Endothelial cell of umbilical vein (primary cell): ENCODE data around the gene SLC9A1. TPM values are rescaled to one million over a fixed set of nuclear protein-coding genes. Genes with fewer than 3 reads are reported as not detected.

ENCODE experiments used
- BruUV-seq: library from RNA; stranded (reverse); fragments of 400-500 nt; replicated peaks from 2 replicates; lab custom pipeline; 2021; lab: Mats Ljungman, UMichigan
- CTCF ChIA-PET: fragments of 300-600, 350-600 bp; sonication (Branson Sonifier 250); formaldehyde crosslinking; loops from one replicate; lab custom pipeline; 2021; ENCODE audit warnings: antibody characterized with exemption, inconsistent platforms; lab: Charles Lee
- POLR2A ChIA-PET: fragments of 300-600, 350-600 bp; sonication (Branson Sonifier 250); formaldehyde crosslinking; loops from one replicate; lab custom pipeline; 2021; ENCODE audit warnings: antibody characterized with exemption, inconsistent platforms; lab: Charles Lee
- DNase-seq: peaks from one replicate; pipeline ENCODE4 v3.0.0-alpha.2; 2011; ENCODE audit warnings: low read depth, low spot score
- FAIRE-seq: peaks from 2 replicates; lab custom pipeline; 2011; peaks lifted over from hg19 to GRCh38; lab: Jason Lieb, UNC
- H2AFZ ChIP-seq: 2 replicates; pipeline ENCODE4 v1.6.0; 2012; ENCODE audit warnings: low read depth, low read length, control low read depth, inconsistent platforms
- H3K27ac ChIP-seq: 2 replicates; pipeline ENCODE4 v1.5.1; 2011; ENCODE audit warnings: low read depth, mild to moderate bottlenecking, control low read depth, low read length, moderate library complexity; ENCODE audit not compliant: insufficient read depth
- H3K27me3 ChIP-seq, 2 experiments: 2 replicates each; pipeline versions ENCODE4 v1.6.0 to v1.6.1; 2011; ENCODE audit warnings: low read length in 2 of 2, mixed read lengths in 1 of 2; ENCODE audit not compliant: control insufficient read depth in 2 of 2, insufficient read depth in 2 of 2
- H3K36me3 ChIP-seq, 2 experiments: 2 replicates in 1 of 2; 3 replicates in 1 of 2; pipeline ENCODE4 v1.5.1; 2011; ENCODE audit warnings: low read length in 2 of 2, mild to moderate bottlenecking in 1 of 2, moderate library complexity in 1 of 2; ENCODE audit not compliant: control insufficient read depth in 2 of 2, insufficient read depth in 2 of 2; ENCODE audit errors: extremely low read depth in 1 of 2
- H3K4me1 ChIP-seq: 3 replicates; pipeline ENCODE4 v1.5.1; 2011; ENCODE audit warnings: mild to moderate bottlenecking, low read length; ENCODE audit not compliant: control insufficient read depth, insufficient read depth; ENCODE audit errors: extremely low read depth
- H3K4me2 ChIP-seq: 2 replicates; pipeline ENCODE4 v1.6.1; 2011; ENCODE audit warnings: low read length, control low read depth, mixed read lengths; ENCODE audit not compliant: insufficient read depth
- H3K4me3 ChIP-seq, 3 experiments: fragments of 200-600 bp in 1 of 3; sonication (generic), shearing (Covaris generic) in 1 of 3; replicated peaks in 1 of 3; 2 replicates each; pipeline ENCODE4 v1.5.1; 2011 to 2016; ENCODE audit warnings: control low read depth in 3 of 3, low read length in 3 of 3, mild to moderate bottlenecking in 2 of 3, inconsistent platforms in 1 of 3, low read depth in 1 of 3, moderate library complexity in 1 of 3; ENCODE audit not compliant: insufficient read depth in 1 of 3
- H3K79me2 ChIP-seq: 2 replicates; pipeline ENCODE4 v1.6.0; 2012; ENCODE audit warnings: low read length, inconsistent platforms; ENCODE audit not compliant: control insufficient read depth, insufficient read depth
- H3K9ac ChIP-seq: replicated peaks from 2 replicates; pipeline ENCODE3; 2011; ENCODE audit warnings: low read length, control low read depth; ENCODE audit not compliant: insufficient read depth; ENCODE audit errors: extremely low read depth
- H3K9me1 ChIP-seq: replicated peaks from 3 replicates; pipeline ENCODE4 v1.6.0; 2011; ENCODE audit warnings: mild to moderate bottlenecking, low read length; ENCODE audit not compliant: control insufficient read depth, insufficient read depth; ENCODE audit errors: extremely low read depth
- H3K9me3 ChIP-seq: replicated peaks from 2 replicates; pipeline ENCODE4 v1.5.1; 2012; ENCODE audit warnings: low read length, inconsistent platforms; ENCODE audit not compliant: control insufficient read depth, insufficient read depth
- H4K20me1 ChIP-seq: replicated peaks from 2 replicates; pipeline ENCODE3; 2011; ENCODE audit warnings: mild to moderate bottlenecking, low read length; ENCODE audit not compliant: control insufficient read depth, insufficient read depth; ENCODE audit errors: extremely low read depth
- EZH2 ChIP-seq: IDR thresholded peaks from 2 replicates; pipeline ENCODE4 v1.6.1; 2012; ENCODE audit warnings: borderline replicate concordance, low read depth, mild to moderate bottlenecking, moderate library complexity, low read length, inconsistent platforms; ENCODE audit not compliant: severe bottlenecking
- FOS ChIP-seq: IDR thresholded peaks from 2 replicates; pipeline ENCODE4 v1.6.1; 2011; ENCODE audit warnings: mild to moderate bottlenecking, low read length, moderate library complexity, borderline replicate concordance; ENCODE audit not compliant: insufficient read depth
- GATA2 ChIP-seq: IDR thresholded peaks from 2 replicates; pipeline ENCODE4 v1.7.0; 2011; ENCODE audit warnings: low read depth, mild to moderate bottlenecking, moderate library complexity, mixed read lengths, low read length; ENCODE audit not compliant: insufficient read length, insufficient read depth
- JUN ChIP-seq: IDR thresholded peaks from 2 replicates; pipeline ENCODE4 v1.6.1; 2011; ENCODE audit warnings: borderline replicate concordance, low read depth; ENCODE audit not compliant: insufficient read length, insufficient read depth
- MYC ChIP-seq: IDR thresholded peaks from one replicate; pipeline ENCODE4 v1.6.1; 2011; ENCODE audit warnings: mild to moderate bottlenecking, low read depth, low read length
- POLR2A ChIP-seq: IDR thresholded peaks from 2 replicates; pipeline ENCODE4 v1.6.1; 2012; ENCODE audit warnings: low read depth, mild to moderate bottlenecking, control low read depth, low read length
- POLR2AphosphoS5 ChIP-seq: IDR thresholded peaks from 2 replicates; pipeline ENCODE4 v1.6.1; 2012; ENCODE audit warnings: low read depth, mild to moderate bottlenecking, control low read depth, low read length, moderate library complexity; ENCODE audit not compliant: insufficient read depth
- dilution Hi-C: fragments of 300-500 bp; cut with MboI; formaldehyde crosslinking; loops from one replicate; pipeline ENCODE4 v1.15.0; 2019; ENCODE audit warnings: low sequenced_read_pairs; ENCODE audit not compliant: extremely low pct_ligation_motif_present
- intact Hi-C: fragments of 100-400 bp; cut with micrococcal nuclease; formaldehyde crosslinking; loops from one replicate; pipeline ENCODE4 v1.10.0; 2022
- polyA plus RNA-seq, 4 experiments: library from polyadenylated mRNA; depleted of rRNA in 3 of 4; stranded (reverse) in 3 of 4; unstranded in 1 of 4; fragments of >200 nt; gene quantifications; 2 replicates each; pipeline versions ENCODE4 v1.2.1 to v1.2.3, GENCODE V29; 2011 to 2012; ENCODE audit warnings: missing spikeins in 1 of 4
- total RNA-seq: library from RNA; stranded (reverse); gene quantifications from 2 replicates; pipeline ENCODE4 v1.2.3, GENCODE V29; 2021
- TF ChIP-seq, protein P1 (sequence below), 2 donors: IDR thresholded peaks; 1 replicate in 1 of 2; 2 replicates in 1 of 2; pipeline ENCODE4 v1.5.1; 2011; ENCODE audit warnings: low read length in 2 of 2, mild to moderate bottlenecking in 2 of 2, moderate library complexity in 2 of 2, control low read depth in 1 of 2, inconsistent platforms in 1 of 2, low read depth in 1 of 2; ENCODE audit not compliant: insufficient read depth in 1 of 2; ENCODE audit errors: extremely low read depth in 1 of 2
- TF ChIP-seq, protein P2 (sequence below): IDR thresholded peaks from 2 replicates; pipeline ENCODE4 v1.6.1; 2011; ENCODE audit not compliant: insufficient read depth, insufficient read length

The SLC9A1 gene
- total and polyA plus RNA-seq, 2 donors (not counting 3 experiments of a cell fraction or from before 2014, with no cell fraction given), result 22.8 to 59.2 TPM

DNA sequence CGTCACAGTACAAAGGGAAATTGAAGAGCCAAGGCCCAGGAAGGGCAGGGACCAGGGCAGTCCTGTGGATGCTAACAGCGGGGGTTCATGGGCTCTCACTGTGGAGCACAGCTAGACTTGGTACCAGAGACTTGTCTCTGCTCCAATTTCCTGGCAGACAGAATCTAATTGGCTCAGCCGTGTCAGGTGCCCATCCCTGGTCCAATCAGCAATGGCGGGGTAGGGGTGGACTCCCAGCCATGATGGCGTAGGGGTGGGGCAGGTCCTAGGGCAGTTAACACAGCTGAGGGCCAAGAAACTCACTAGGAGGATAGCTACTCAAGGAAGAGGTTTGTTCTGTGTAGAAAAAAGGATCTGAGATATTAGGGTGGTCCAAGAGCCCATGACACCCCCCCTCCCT lies 102.4 kb downstream of the SLC9A1 start:
- POLR2A ChIA-PET, result no interaction called here

More for the DNA sequence above, 102.4 kb downstream of the SLC9A1 start:
- FAIRE-seq (no peak), DNase-seq (no peak)
- TF ChIP-seq, protein P1, sequence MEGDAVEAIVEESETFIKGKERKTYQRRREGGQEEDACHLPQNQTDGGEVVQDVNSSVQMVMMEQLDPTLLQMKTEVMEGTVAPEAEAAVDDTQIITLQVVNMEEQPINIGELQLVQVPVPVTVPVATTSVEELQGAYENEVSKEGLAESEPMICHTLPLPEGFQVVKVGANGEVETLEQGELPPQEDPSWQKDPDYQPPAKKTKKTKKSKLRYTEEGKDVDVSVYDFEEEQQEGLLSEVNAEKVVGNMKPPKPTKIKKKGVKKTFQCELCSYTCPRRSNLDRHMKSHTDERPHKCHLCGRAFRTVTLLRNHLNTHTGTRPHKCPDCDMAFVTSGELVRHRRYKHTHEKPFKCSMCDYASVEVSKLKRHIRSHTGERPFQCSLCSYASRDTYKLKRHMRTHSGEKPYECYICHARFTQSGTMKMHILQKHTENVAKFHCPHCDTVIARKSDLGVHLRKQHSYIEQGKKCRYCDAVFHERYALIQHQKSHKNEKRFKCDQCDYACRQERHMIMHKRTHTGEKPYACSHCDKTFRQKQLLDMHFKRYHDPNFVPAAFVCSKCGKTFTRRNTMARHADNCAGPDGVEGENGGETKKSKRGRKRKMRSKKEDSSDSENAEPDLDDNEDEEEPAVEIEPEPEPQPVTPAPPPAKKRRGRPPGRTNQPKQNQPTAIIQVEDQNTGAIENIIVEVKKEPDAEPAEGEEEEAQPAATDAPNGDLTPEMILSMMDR (IDR thresholded peaks at IDR 0.05; ENCODE audit: extremely low read depth in 1 of 2, insufficient read depth in 1 of 2, low read depth in 1 of 2, low read length in 2 of 2), result no peak
- TF ChIP-seq EZH2 (no peak), MYC (no peak), POLR2AphosphoS5 (no peak), GATA2 (no peak), POLR2A (no peak), FOS (no peak), JUN (no peak)
- TF ChIP-seq, protein P2, sequence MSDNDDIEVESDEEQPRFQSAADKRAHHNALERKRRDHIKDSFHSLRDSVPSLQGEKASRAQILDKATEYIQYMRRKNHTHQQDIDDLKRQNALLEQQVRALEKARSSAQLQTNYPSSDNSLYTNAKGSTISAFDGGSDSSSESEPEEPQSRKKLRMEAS, result no peak
- H3K79me2 ChIP-seq, result no peaks in the 10 kb centered on the region
- H3K4me1 ChIP-seq, result no peaks in the 10 kb centered on the region
- intact Hi-C loops (no loop called here), dilution Hi-C loops (no loop called here)
- no TSS peak for BruUV-seq
- H3K9me1 ChIP-seq, result no peaks in the 10 kb centered on the region
- no peaks in the 10 kb centered on the region for H3K9me3 ChIP-seq
- H4K20me1 ChIP-seq, result no peaks in the 10 kb centered on the region
- no peak overlapping the region for H3K27ac ChIP-seq
- H3K27me3 ChIP-seq, result peaks cover 0 to 3% of the 10 kb centered on the region in 2 experiments
- CTCF ChIA-PET, result interaction anchor here (0.9 to 5.0 kb wide), 5 partner anchors 9 to 85 kb away, joined by 3 to 52 read pairs (median 7); no protein-coding TSS in a partner anchor
- H3K36me3 ChIP-seq, result no peaks in the 10 kb centered on the region
- H2AFZ ChIP-seq, result no peak overlapping the region
- H3K4me3 ChIP-seq, result no peak overlapping the region
- H3K4me2 ChIP-seq, result no peak overlapping the region
- H3K9ac ChIP-seq, result no peak overlapping the region
